ENCODE measurements around the gene TRAF3.

DNA sequence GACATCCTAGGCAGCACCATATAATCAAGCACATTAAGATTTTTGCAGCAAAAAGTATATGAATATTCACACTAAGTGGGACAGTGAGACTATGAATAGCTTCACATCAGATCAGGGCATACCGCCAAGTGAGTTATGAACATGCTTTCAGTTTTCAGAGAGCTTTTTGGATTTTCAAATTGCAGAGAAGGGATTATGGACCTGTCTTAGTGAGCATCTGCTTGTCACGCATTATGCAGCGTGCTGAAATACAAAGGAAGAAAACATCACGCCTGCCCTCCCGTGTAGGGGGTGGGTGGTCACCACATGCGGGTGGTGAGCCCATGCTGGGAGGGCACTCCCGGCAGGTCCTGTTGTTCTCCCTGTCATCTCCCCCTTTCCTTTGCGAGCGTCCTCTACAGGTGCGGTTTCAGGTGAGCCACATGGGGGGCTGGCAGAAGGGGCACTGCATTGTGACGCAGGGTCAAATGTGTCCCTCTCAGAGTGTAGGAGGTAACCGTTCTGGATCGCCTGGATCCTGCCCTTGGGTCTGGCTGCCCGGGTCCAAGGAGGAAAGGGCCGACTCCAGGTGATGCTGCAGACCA lies 42.6 kb downstream of the TRAF3 start:
- TF ChIP-seq SIN3A (IDR thresholded peaks at IDR 0.05; ENCODE audit: borderline replicate concordance, insufficient read depth, low read length) (no peak), TAF1 (IDR thresholded peaks at IDR 0.05; ENCODE audit: borderline replicate concordance, insufficient read depth, low read length) (no peak), POLR2AphosphoS5 (IDR thresholded peaks at IDR 0.05; ENCODE audit: low read depth, low read length) (no peak)
- TF ChIP-seq, protein P1, sequence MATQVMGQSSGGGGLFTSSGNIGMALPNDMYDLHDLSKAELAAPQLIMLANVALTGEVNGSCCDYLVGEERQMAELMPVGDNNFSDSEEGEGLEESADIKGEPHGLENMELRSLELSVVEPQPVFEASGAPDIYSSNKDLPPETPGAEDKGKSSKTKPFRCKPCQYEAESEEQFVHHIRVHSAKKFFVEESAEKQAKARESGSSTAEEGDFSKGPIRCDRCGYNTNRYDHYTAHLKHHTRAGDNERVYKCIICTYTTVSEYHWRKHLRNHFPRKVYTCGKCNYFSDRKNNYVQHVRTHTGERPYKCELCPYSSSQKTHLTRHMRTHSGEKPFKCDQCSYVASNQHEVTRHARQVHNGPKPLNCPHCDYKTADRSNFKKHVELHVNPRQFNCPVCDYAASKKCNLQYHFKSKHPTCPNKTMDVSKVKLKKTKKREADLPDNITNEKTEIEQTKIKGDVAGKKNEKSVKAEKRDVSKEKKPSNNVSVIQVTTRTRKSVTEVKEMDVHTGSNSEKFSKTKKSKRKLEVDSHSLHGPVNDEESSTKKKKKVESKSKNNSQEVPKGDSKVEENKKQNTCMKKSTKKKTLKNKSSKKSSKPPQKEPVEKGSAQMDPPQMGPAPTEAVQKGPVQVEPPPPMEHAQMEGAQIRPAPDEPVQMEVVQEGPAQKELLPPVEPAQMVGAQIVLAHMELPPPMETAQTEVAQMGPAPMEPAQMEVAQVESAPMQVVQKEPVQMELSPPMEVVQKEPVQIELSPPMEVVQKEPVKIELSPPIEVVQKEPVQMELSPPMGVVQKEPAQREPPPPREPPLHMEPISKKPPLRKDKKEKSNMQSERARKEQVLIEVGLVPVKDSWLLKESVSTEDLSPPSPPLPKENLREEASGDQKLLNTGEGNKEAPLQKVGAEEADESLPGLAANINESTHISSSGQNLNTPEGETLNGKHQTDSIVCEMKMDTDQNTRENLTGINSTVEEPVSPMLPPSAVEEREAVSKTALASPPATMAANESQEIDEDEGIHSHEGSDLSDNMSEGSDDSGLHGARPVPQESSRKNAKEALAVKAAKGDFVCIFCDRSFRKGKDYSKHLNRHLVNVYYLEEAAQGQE (IDR thresholded peaks at IDR 0.05; ENCODE audit: insufficient read depth in 1 of 2, low read depth in 2 of 2, low read length in 2 of 2) = no peak
